B cell (primary cell): ENCODE results near the gene PDZRN4.

Experiments
- CTCF ChIP-seq: fragments of 200-600 bp; IDR thresholded peaks from one replicate; pipeline ENCODE4 v1.8.0; 2022; ENCODE audit warnings: antibody characterized with exemption, mild to moderate bottlenecking
- EZH2 ChIP-seq: IDR thresholded peaks from 2 replicates; pipeline ENCODE4 v1.6.1; 2012; ENCODE audit warnings: borderline replicate concordance, low read depth, mild to moderate bottlenecking, moderate library complexity, low read length; ENCODE audit not compliant: insufficient read depth, poor library complexity, severe bottlenecking

GRCh38 chr12:41188058-41188840 is at the start of gene PDZRN4:
- TF ChIP-seq EZH2 (no peak), CTCF (no peak)
